Astrocyte (in vitro differentiated cells and primary cell): ENCODE measurements around the gene TRIM72.

Experiments used
- CTCF ChIP-seq: IDR thresholded peaks from 2 replicates; pipeline ENCODE4 v1.5.1; 2011; ENCODE audit warnings: low read depth, mild to moderate bottlenecking, inconsistent platforms, low read length, moderate library complexity; ENCODE audit not compliant: insufficient read depth
- EZH2 ChIP-seq: IDR thresholded peaks from 2 replicates; pipeline ENCODE4 v1.6.1; 2012; ENCODE audit warnings: mild to moderate bottlenecking, low read length, inconsistent platforms; ENCODE audit not compliant: insufficient read depth

- TF ChIP-seq CTCF = no peak
- no peak for TF ChIP-seq EZH2
Measured at GRCh38 chr16:31181102-31181830, 32.7 kb upstream of the TRIM72 start.
